IMR-90 (cell line): ENCODE data around the gene KRT35. TPM values are rescaled to one million over a fixed set of nuclear protein-coding genes. Genes with fewer than 3 reads are reported as not detected.

Experiments
- ATAC-seq: fragments of 200-7000 bp; cut with Tn5 transposase; 2 replicates; pipeline ENCODE4 v1.9.1; 2020; ENCODE audit warnings: low read depth, mild to moderate bottlenecking, moderate library complexity
- BruUV-seq: library from RNA; stranded (reverse); fragments of 400-500 nt; replicated peaks from 2 replicates; lab custom pipeline; 2021; lab: Mats Ljungman, UMichigan
- CTCF ChIA-PET: fragments of 300-600 bp; formaldehyde crosslinking; extraction: SDS; loops from one replicate; lab custom pipeline; 2021; ENCODE audit warnings: antibody characterized with exemption; lab: Yijun Ruan, JAX
- POLR2A ChIA-PET: fragments of 300-600 bp; sonication (Branson Sonifier 250); formaldehyde crosslinking; loops from one replicate; lab custom pipeline; 2022; ENCODE audit warnings: antibody characterized with exemption; ENCODE audit not compliant: unreplicated experiment; lab: Charles Lee
- DNase-seq: peaks from one replicate; pipeline ENCODE4 v3.0.0; 2013
- H2AFZ ChIP-seq: replicated peaks from 2 replicates; pipeline ENCODE3; 2013; ENCODE audit warnings: low read length, mild to moderate bottlenecking; ENCODE audit not compliant: poor library complexity
- H2AK5ac ChIP-seq: 2 replicates; pipeline ENCODE4 v1.6.1; 2013; ENCODE audit warnings: low read depth, low read length, inconsistent platforms
- H2AK9ac ChIP-seq: replicated peaks from 2 replicates; pipeline ENCODE3; 2013; ENCODE audit warnings: mild to moderate bottlenecking, low read depth, low read length, moderate library complexity; ENCODE audit not compliant: poor library complexity
- H2BK120ac ChIP-seq: 2 replicates; pipeline ENCODE4 v1.6.1; 2013; ENCODE audit warnings: low read depth, low read length, inconsistent platforms
- H2BK15ac ChIP-seq: 3 replicates; pipeline ENCODE4 v1.6.1; 2013; ENCODE audit warnings: low read depth, low read length, inconsistent platforms
- H2BK20ac ChIP-seq: 2 replicates; pipeline ENCODE4 v1.6.1; 2013; ENCODE audit warnings: low read depth, mild to moderate bottlenecking, inconsistent platforms, low read length, moderate library complexity
- H2BK5ac ChIP-seq: 2 replicates; pipeline ENCODE4 v1.6.1; 2013; ENCODE audit warnings: mild to moderate bottlenecking, low read depth, low read length, inconsistent platforms; ENCODE audit not compliant: poor library complexity, severe bottlenecking
- H3K14ac ChIP-seq: replicated peaks from 2 replicates; pipeline ENCODE4 v1.6.1; 2013; ENCODE audit warnings: low read depth, low read length, inconsistent platforms
- H3K18ac ChIP-seq: 2 replicates; pipeline ENCODE4 v1.6.1; 2013; ENCODE audit warnings: low read depth, low read length, control low read depth
- H3K23ac ChIP-seq: 2 replicates; pipeline ENCODE4 v1.6.1; 2013; ENCODE audit warnings: low read depth, low read length, inconsistent platforms
- H3K27ac ChIP-seq: 2 replicates; pipeline ENCODE4 v1.5.1; 2013; ENCODE audit warnings: mild to moderate bottlenecking, control low read depth, low read length; ENCODE audit not compliant: insufficient read depth
- H3K27me3 ChIP-seq: 2 replicates; pipeline ENCODE4 v1.6.1; 2013; ENCODE audit warnings: low read length; ENCODE audit not compliant: control insufficient read depth, insufficient read depth
- H3K36me3 ChIP-seq: 2 replicates; pipeline ENCODE4 v1.6.1; 2013; ENCODE audit warnings: low read length, mixed read lengths; ENCODE audit not compliant: control insufficient read depth, insufficient read depth
- H3K4ac ChIP-seq: 2 replicates; pipeline ENCODE4 v1.6.1; 2013; ENCODE audit warnings: low read depth, low read length, inconsistent platforms
- H3K4me1 ChIP-seq: 2 replicates; pipeline ENCODE4 v1.6.1; 2013; ENCODE audit warnings: low read length, mixed read lengths; ENCODE audit not compliant: control insufficient read depth, insufficient read depth
- H3K4me2 ChIP-seq: 2 replicates; pipeline ENCODE4 v1.6.1; 2013; ENCODE audit warnings: low read depth, mild to moderate bottlenecking, control low read depth, low read length, moderate library complexity
- H3K4me3 ChIP-seq: 2 replicates; pipeline ENCODE4 v1.5.1; 2013; ENCODE audit warnings: low read depth, mild to moderate bottlenecking, control low read depth, low read length, moderate library complexity; ENCODE audit not compliant: insufficient read depth
- H3K56ac ChIP-seq: 2 replicates; pipeline ENCODE4 v1.6.1; 2013; ENCODE audit warnings: low read length, inconsistent platforms; ENCODE audit not compliant: insufficient read depth; ENCODE audit errors: extremely low read depth
- H3K79me1 ChIP-seq, 2 experiments: 2 replicates each; pipeline ENCODE4 v1.6.1; 2013; ENCODE audit warnings: low read length in 2 of 2, inconsistent platforms in 1 of 2, low read depth in 1 of 2
- H3K9ac ChIP-seq: 2 replicates; pipeline ENCODE4 v1.6.1; 2013; ENCODE audit warnings: low read depth, low read length, control low read depth
- H3K9me1 ChIP-seq: 2 replicates; pipeline ENCODE4 v1.6.1; 2013; ENCODE audit warnings: low read length, inconsistent platforms; ENCODE audit not compliant: insufficient read depth
- H3K9me3 ChIP-seq: 2 replicates; pipeline ENCODE4 v1.6.1; 2013; ENCODE audit warnings: low read length; ENCODE audit not compliant: control insufficient read depth, insufficient read depth
- H4K20me1 ChIP-seq: 2 replicates; pipeline ENCODE4 v1.6.1; 2013; ENCODE audit warnings: low read length, inconsistent platforms; ENCODE audit not compliant: insufficient read depth
- H4K5ac ChIP-seq: 2 replicates; pipeline ENCODE4 v1.6.1; 2013; ENCODE audit warnings: mild to moderate bottlenecking, low read depth, low read length, control low read depth
- H4K8ac ChIP-seq, 2 experiments: 2 replicates each; pipeline ENCODE4 v1.6.1; 2013; ENCODE audit warnings: low read depth in 2 of 2, low read length in 2 of 2, control low read depth in 1 of 2, inconsistent platforms in 1 of 2
- H4K91ac ChIP-seq: 2 replicates; pipeline ENCODE4 v1.6.1; 2013; ENCODE audit warnings: low read depth, low read length, inconsistent platforms; ENCODE audit not compliant: insufficient read depth
- CEBPB ChIP-seq: IDR thresholded peaks from 2 replicates; pipeline ENCODE4 v1.6.1; 2012; ENCODE audit warnings: low read depth, low read length, improper control_type of control experiment
- CHD1 ChIP-seq: IDR thresholded peaks from 2 replicates; pipeline ENCODE4 v1.6.1; 2012; ENCODE audit warnings: low read depth, low read length, improper control_type of control experiment
- CTCF ChIP-seq: conservative IDR thresholded peaks from 2 replicates; pipeline ENCODE4 v1.5.1; 2012; ENCODE audit warnings: mild to moderate bottlenecking, low read depth, low read length, improper control_type of control experiment
- ELK1 ChIP-seq: fragments of 150-350 bp; IDR thresholded peaks from 2 replicates; pipeline ENCODE4 v1.6.1; 2016; ENCODE audit warnings: low read depth, mild to moderate bottlenecking, low read length, moderate library complexity, borderline replicate concordance
- FOS ChIP-seq: fragments of 150-350 bp; IDR thresholded peaks from 2 replicates; pipeline ENCODE4 v1.6.1; 2016; ENCODE audit warnings: low read depth, low read length
- MAFK ChIP-seq: IDR thresholded peaks from 2 replicates; pipeline ENCODE4 v1.6.1; 2012; ENCODE audit warnings: low read depth, low read length, improper control_type of control experiment
- MAZ ChIP-seq: IDR thresholded peaks from 2 replicates; pipeline ENCODE4 v1.6.1; 2012; ENCODE audit warnings: low read depth, mild to moderate bottlenecking, low read length, improper control_type of control experiment, moderate library complexity, borderline replicate concordance
- MXI1 ChIP-seq: IDR thresholded peaks from 2 replicates; pipeline ENCODE4 v1.6.1; 2012; ENCODE audit warnings: low read depth, mild to moderate bottlenecking, low read length, moderate library complexity, borderline replicate concordance
- RFX5 ChIP-seq: IDR thresholded peaks from 2 replicates; pipeline ENCODE4 v1.8.0; 2012; ENCODE audit warnings: low read depth, mild to moderate bottlenecking, low read length, moderate library complexity
- WGBS, 2 experiments: methylation state at CpG; one replicate each; pipeline versions ENCODE4 v1.1.5 to v1.1.7; 2013; ENCODE audit warnings: missing lambda C conversion rate in 2 of 2; ENCODE audit not compliant: insufficient read length in 1 of 2; ENCODE audit errors: extremely low coverage in 2 of 2; 5-methylcytosine and 5-hydroxymethylcytosine counted together
- dilution Hi-C: fragments of 300-500 bp; cut with HindIII; formaldehyde crosslinking; loops from one replicate; pipeline ENCODE4 v1.14.3; 2018; ENCODE audit warnings: low sequenced_read_pairs; ENCODE audit not compliant: unreplicated experiment
- in situ Hi-C: fragments of 300-500 bp; cut with MboI; formaldehyde crosslinking; loops from 3 replicates; pipeline ENCODE4 v1.14.3; 2019; ENCODE audit warnings: low sequenced_read_pairs, inconsistent platforms, mixed read lengths
- intact Hi-C: fragments of 100-400 bp; cut with micrococcal nuclease; formaldehyde crosslinking; loops from 2 replicates; pipeline ENCODE4 v1.10.0; 2022
- polyA plus RNA-seq, 3 experiments: library from polyadenylated mRNA; depleted of rRNA; stranded (reverse); fragments of >200 nt; gene quantifications; 2 replicates each; pipeline ENCODE4 v1.2.3, GENCODE V29; 2012; ENCODE audit warnings: low replicate concordance in 1 of 3
- total RNA-seq: library from RNA; depleted of rRNA; stranded (reverse); fragments of >200 nt; gene quantifications from 2 replicates; pipeline ENCODE4 v1.2.3, GENCODE V29; 2012

The KRT35 gene
- total and polyA plus RNA-seq, 2 of the 4 experiments (the other 2 are of a cell fraction) = not detected

- Histone ChIP-seq H3K27me3 (no peaks in the 10 kb centered on the region), H3K9me1 (0 out of 2 replicates have a peak, but pooled peaks cover 3% of the 10 kb centered on the region), H2AFZ (no peak overlapping the region), H2BK20ac (no peak overlapping the region), H2BK15ac (no peak overlapping the region), H3K9ac (no peak overlapping the region), H3K4me2 (no peak overlapping the region), H4K5ac (no peak overlapping the region), H3K4ac (no peak overlapping the region), H3K9me3 (no peaks in the 10 kb centered on the region), H2AK5ac (no peak overlapping the region), H3K27ac (no peak overlapping the region), H3K36me3 (no peaks in the 10 kb centered on the region), H2AK9ac (no peak overlapping the region), H3K18ac (no peak overlapping the region), H4K8ac (no peak overlapping the region), H3K4me3 (no peak overlapping the region), H4K20me1 (no peaks in the 10 kb centered on the region), H2BK120ac (no peak overlapping the region), H3K79me1 (no peaks in the 10 kb centered on the region), H3K14ac (no peak overlapping the region), H3K4me1 (peaks cover 12% of the 10 kb centered on the region), H3K56ac (no peak overlapping the region), H4K91ac (no peak overlapping the region), H2BK5ac (no peak overlapping the region), H3K23ac (no peak overlapping the region)
- intact Hi-C loops (no loop called here), dilution Hi-C loops (no loop called here), in situ Hi-C loops (no loop called here)
- ChIA-PET CTCF (no interaction called here), POLR2A (interaction anchor here (0.5 kb wide), 1 partner anchor 9 kb away, joined by 3 read pairs; no protein-coding TSS in a partner anchor)
- no peak for TF ChIP-seq CTCF
- no peak for TF ChIP-seq RFX5
- TF ChIP-seq CEBPB = no peak
- no peak for TF ChIP-seq ELK1
- no peak for TF ChIP-seq FOS
- no peak for TF ChIP-seq MAFK
- TF ChIP-seq MXI1 = no peak
- TF ChIP-seq MAZ = no peak
- no peak for TF ChIP-seq CHD1
- ATAC-seq = no peak
- no peak for DNase-seq
- 96% methylated on average over 5 of the region's 14 CpGs; no CpG with 5 or more reads in 1 of the 2 experiments for WGBS, 2 experiments
- BruUV-seq = no TSS peak
These were observed 35.9 kb upstream of the KRT35 start for GRCh38 chr17:41516830-41517283.
